CD1c-positive myeloid dendritic cell (primary cell): ENCODE results near the gene HRAS.

Experiments used
- DNase-seq: peaks from one replicate; pipeline ENCODE4 v3.0.0-alpha.2; 2016; ENCODE audit errors: extremely low spot score

Gene HRAS

DNA sequence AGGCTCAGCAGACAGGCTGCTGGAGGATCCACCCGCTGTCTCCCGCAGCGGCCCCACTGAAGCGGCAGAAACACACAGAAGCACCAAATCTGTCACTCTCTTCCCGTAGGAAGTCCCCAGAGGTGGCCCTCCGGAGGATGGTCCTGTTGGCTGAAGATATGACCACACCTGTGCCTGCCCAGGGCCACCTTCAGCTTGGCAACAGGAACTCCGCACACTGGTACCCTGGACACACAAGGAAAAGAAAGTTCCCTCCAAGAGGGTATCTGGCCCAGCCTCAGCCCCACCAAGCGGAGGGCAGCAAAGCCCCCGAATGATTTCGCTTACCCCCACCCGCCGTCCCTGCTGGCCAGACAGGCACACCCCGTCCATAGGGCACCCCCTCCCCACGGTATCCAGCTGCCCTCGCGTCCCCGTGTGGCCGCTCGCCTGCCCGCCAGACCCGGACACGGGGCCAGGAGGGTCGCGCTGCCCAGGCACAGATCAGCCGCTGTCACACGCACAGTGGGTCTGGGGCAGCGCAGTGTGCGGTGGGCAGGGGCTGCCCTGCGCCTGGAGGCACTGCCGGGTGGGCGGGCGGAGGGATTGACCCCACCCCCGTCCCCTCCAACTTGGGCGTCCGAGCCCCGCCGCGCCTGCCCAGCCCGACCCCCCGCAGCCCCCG, 32.4 kb upstream of the HRAS start:
- no peak for DNase-seq

DNA sequence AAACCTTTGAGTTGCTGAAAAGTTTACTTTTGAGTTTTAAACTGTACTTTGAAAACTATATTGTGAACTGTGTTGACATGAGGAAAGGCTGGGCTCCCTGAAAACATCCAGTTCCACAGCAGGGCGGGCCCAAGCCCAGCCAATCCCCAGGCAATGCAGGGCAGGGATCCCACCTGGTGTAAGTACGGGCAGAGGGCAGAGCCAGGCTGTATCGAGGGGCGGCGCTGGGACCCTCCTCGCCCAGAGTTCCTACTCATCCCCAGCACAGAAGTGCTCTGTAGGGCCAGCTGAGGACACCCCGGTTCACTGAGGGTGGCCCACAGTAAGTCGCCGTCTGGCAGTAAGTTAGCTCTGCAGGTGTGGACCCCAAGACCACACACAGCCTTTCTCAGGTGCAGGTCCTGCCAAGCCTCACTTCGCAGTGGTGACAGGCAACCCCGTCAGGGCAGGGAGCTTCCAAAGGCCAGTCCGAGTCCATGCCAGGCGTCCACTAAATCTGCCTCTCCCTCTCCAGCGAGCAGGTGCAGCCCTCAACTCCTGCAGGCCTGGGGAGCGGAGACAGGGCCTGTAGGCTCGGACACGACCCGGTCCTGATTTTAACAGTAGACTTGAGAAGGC, 31.7 kb upstream of the HRAS start:
- no peak for DNase-seq

DNA sequence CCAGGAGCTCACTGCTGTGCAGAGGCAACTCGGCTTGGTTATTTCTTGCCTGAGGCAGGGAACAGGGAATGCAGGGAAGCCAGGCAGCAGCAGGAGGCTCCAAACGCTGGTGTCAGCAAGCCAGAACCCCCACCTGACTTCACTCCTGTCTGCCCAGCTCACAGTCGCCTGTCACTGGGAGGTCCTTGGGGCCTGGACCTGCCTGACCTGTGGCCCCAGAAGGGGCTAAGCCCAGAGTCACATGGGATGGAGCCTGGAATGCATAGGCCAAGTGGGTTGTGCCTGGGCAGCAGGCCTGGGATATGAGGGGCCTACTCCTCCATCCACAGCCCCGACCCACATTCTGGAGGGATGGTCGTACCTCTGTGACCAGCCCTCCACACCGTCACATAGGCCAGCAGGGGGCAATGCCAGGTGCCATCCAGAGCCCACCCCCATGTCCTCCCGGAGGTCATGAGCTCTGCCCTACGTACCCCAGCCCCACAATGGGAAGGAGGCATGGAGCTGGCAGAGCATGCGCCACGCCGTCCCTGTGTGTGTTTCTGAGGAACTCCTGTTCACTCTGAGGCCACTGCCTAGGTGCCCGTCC, 30.6 kb upstream of the HRAS start:
- DNase-seq = no peak

DNA sequence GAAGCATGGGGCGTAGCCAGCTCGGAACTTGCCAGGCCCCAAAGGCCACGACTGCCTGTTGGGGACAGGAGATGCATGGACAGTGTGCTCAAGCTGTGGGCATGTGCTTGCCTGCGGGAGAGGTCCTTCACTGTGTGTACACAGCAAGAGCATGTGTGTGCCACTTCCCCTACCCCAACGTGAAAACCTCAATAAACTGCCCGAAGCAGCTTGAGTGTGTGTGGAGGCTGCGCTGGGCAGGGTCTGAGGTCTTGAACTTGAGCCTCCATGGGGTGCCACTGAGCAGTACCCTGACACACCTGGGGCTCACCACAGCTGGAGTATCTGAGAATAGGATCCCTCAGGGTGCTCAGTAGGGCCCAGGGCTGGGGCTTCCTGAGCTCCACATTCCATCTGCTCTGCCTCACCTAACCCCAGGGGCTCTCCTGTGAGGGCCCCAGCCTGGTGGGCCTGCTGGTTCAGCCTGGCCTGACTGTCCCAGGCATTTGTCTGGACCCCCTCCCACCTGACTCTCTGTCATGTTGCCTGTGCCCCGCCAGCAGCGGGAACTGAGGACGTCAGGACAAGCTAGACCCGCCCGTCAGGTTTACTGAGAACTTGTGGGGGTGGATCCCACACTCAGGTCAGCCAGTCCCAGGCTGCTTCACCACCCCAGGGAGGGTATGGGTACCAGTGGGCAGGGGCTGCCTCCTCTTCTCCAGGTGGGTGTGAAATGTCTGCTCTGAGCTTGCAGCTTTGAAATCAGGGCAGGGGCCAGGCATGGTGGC, 28.6 kb upstream of the HRAS start:
- DNase-seq = no peak

DNA sequence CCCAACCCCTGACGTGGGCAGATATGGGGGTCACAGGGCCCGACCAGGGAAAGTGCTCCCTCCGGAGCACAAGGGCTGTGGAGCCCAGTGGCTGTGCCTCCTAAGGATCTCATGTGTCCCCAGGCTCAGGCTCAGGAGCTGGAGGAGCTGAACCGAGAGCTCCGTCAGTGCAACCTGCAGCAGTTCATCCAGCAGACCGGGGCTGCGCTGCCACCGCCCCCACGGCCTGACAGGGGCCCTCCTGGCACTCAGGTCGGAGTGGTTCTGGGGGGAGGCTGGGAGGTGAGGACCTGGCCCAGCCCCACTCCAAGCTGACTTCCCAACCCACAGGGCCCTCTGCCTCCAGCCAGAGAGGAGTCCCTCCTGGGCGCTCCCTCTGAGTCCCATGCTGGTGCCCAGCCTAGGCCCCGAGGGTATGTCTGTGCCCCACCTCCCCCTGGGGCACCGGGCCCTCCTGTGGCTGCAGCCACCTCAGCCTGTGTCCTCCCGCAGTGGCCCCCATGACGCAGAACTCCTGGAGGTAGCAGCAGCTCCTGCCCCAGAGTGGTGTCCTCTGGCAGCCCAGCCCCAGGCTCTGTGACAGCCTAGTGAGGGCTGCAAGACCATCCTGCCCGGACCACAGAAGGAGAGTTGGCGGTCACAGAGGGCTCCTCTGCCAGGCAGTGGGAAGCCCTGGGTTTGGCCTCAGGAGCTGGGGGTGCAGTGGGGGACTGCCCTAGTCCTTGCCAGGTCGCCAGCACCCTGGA, 27.9 kb upstream of the HRAS start:
- DNase-seq = no peak

DNA sequence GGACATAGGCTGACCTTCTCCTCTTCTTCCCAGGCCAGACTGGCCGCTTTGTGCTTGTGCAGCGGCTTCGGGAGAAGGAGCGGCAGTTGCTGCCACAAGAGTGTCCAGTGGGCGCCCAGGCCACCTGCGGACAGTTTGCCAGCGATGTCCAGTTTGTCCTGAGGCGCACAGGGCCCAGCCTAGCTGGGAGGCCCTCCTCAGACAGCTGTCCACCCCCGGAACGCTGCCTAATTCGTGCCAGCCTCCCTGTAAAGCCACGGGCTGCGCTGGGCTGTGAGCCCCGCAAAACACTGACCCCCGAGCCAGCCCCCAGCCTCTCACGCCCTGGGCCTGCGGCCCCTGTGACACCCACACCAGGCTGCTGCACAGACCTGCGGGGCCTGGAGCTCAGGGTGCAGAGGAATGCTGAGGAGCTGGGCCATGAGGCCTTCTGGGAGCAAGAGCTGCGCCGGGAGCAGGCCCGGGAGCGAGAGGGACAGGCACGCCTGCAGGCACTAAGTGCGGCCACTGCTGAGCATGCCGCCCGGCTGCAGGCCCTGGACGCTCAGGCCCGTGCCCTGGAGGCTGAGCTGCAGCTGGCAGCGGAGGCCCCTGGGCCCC, 26.8 kb upstream of the HRAS start:
- DNase-seq = no peak

DNA sequence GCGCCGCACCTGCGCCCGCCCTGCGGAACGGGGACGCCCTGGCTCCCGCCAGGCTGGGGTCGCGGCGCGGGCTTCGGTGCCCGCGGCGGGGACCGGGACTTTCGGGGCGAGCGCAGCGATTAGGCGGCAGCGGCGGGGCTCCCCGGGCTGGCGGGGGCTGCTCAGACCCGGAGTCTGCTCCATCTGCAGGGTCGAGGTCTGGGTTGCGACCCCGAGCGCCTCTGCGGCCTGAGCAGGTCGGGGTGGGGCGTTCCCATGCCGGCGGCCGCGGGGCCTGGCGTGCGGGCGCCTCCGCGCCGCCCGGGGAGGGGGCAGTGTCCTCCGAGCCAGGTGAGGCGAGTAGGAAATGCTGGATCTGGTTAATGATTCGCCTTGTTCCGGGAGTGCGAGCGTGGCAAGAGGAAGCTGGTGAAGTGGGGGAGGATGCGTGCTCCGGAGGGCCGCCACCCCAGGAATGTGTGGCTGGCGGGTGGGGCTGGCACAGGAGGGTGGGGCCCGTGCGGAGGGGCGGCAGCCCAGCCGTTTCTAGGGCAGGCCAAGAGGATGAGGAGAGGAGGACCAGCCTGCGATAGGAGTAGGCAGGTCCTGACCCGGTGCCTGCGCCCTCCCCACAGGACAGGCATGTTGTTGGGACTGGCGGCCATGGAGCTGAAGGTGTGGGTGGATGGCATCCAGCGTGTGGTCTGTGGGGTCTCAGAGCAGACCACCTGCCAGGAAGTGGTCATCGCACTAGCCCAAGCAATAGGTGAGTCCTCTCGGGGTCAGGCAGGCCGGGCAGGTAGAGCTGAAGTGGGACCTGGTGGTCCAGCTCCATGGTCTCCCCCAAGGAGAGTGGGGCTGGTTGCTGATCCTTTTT, 26.0 kb upstream of the HRAS start:
- DNase-seq = peak; percentile 54

DNA sequence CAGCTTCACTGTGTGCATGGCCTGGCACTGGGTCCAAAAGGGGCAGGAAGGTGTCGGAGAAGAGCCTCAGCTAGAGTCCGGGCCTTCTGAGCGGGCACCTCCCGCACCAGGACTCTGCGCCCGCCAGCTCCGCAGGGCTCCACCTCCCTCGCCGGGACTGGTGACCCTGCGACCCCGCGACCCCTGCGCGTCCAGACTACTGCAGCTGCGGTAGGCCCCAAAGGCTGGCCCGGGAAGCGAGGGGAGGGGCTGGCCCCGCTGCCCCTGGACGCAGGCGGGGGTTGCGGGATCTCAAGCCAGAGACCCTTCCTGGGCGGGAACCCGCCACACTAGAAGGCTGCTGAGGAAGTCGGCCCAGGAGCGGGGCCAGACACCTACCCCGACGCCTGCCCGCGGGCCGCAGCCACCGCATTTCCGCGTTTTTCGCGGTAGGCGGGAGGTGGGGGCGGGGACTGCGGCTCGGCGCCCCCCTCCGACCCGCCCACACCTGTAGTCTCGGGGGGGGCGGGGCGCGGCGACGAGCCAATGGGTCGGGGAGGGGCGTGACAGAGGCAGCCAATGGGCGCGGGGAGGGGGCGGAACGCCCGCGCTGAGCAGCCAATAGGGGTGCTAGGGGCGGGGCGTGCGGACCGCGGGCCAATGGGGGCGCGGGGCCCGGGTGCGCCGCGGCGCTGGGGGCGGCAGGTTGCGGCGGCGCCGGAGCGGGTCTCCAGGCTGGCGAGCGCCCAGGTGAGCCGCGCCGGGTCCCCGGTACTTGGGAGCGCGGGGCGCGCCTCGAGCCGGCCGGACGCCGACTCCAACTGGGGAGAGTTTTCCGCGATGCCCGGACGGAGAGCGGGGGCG, 25.1 kb upstream of the HRAS start, which contains the start of the genes LMNTD2 and RASSF7:
Gene LMNTD2 (minus strand): TSS at position 434 of the 843 bp plus-strand sequence. CDS start 22 bp downstream, at position 412.
Gene RASSF7 (plus strand): TSS at position 666 of the 843 bp plus-strand sequence. CDS start 799 bp downstream, outside the sequence.
- peak; percentile 97 for DNase-seq

DNA sequence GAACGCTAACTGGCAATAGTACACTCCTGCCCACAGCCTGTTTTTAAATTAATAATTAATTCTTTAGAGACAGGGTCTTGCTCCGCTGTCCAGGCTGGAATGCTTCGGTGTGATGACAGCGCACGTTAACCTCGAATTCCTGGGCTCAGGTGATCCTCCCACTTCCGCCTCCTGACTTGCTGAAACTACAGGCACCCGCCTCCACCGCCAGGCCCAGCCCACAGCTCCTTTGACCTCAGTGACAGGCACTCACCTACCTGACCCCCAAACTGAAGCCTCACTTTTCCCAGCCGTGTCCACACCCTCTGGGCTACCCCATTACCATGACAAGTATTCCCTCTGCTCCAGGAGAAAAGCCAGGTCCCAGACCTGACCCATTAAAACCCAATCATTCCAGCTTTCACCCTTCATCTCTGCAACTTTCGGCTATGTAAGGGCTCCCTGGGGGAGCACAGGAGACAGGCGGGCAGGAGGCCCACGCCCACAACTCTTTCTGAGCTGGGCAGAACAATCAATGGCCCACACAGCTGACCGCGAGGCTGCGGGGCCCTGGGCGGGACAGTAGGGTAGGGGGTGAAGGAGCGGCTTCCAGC, 24.4 kb upstream of the HRAS start:
- DNase-seq = no peak

DNA sequence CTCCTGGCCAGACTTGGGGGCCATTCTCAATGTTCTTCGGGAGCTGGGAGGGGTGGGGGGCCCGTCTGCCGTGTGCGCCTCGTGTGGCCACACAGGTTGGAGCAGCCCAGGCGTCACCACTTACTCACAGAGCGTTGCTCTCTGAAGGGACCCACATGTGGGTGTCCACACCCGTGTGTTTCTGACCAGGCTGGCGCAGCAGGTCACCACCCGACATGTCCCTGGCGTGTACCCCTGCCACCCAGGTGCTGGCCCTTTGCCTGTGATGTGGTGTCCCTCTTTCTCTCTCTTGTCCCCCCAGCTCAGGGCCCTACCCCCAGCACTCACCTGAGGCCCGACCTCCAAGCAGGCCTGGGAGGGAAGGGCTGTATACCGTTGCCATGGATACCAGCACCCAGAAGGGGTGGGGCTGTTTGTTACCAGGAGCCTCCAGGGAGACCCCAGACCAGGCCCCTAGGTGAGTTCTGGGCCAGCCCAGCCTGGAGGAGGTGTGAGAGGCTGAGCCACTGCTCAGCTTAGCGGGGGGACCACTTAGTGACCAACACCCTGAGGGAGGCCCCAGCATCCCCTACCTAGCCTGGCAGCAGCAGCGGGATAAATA, 23.7 kb upstream of the HRAS start:
- DNase-seq = no peak

DNA sequence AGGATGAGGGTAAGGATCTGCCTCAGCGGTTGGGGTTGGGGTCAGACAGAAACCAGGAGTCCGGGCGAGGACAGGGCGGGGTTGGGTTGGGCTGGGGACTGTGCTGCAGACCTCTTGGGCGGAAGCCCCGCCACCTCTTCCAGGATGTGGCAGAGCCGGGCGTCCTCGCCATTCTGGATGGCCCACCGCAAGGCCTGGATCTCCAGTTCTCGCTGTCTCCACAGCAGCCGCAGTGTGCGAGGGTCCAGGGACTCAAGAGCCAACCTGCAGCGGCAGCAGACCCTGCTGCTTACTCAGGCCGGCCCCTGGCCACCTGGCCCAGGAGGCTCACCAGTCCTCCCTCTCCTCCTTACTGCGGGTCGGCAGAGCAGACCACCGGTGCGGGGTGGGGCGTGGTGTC, 23.1 kb upstream of the HRAS start:
- no peak for DNase-seq

DNA sequence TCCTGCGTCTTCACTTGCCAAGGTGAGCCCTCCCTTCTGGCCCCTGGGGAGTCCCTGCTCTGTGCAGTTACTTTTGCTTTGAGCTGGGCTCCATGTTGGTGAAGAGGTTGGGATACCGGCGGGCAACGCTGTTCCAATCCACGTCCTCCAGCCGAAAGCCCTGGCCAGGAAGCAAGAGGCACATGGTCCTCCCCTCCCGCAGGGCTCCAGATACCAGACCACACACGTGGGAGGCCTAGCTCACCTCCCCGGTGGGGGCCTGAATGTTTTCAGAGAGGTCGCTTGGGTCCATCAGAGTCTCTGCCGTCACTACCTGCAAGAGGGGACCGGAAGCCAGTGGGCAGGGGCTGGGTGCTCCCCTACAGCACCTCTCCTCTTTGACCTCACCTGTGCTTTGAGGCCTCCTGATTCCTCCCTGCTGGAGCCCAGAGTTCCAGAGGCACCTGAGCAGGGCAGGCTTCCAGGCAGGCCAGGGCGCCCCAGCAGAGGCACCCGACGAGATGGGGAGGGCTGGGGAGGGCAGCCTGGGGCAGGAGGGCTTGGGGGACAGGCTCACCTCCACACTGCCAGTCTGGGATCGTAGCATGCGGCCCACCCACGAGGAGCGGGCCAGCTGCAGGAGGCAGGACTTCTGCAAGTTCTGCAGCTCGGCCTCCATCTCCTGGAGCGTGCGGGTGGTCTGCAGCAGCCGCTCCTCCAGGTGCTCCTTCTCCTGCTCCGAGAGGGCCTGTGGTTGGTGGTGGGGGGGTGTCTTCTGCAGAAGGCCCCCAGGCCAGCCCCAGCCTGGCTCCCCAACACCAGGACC, 22.2 kb upstream of the HRAS start:
- DNase-seq = no peak

DNA sequence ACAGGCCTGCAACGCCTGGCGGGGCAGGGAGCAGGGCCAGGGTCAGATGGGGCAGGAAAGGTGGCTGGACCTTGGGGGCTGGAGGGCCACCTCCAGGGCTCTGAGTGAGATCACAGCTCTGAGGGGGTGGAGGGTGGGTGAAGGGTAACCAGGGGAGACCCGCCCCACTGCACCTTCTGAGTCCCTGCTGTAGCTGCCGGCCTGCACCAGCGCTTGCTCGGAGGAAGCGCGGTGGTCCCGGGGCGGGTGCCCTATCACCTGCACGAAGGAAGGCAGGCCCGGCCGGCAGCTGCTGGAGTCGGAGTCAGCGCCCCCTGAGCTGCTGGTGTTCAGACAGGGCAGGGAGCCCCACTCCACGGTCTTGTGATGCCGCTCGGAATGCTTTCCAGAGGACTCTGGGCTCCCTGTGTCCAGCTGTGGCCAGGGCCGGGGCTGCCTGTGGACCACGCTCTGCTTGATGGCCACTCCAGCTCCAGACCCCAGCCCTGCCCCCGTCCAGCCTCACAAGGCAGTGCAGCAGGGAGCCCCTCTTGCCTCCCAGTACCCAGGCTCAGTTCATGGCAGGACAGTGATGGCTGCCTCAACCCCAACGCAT, 21.4 kb upstream of the HRAS start:
- DNase-seq = no peak

DNA sequence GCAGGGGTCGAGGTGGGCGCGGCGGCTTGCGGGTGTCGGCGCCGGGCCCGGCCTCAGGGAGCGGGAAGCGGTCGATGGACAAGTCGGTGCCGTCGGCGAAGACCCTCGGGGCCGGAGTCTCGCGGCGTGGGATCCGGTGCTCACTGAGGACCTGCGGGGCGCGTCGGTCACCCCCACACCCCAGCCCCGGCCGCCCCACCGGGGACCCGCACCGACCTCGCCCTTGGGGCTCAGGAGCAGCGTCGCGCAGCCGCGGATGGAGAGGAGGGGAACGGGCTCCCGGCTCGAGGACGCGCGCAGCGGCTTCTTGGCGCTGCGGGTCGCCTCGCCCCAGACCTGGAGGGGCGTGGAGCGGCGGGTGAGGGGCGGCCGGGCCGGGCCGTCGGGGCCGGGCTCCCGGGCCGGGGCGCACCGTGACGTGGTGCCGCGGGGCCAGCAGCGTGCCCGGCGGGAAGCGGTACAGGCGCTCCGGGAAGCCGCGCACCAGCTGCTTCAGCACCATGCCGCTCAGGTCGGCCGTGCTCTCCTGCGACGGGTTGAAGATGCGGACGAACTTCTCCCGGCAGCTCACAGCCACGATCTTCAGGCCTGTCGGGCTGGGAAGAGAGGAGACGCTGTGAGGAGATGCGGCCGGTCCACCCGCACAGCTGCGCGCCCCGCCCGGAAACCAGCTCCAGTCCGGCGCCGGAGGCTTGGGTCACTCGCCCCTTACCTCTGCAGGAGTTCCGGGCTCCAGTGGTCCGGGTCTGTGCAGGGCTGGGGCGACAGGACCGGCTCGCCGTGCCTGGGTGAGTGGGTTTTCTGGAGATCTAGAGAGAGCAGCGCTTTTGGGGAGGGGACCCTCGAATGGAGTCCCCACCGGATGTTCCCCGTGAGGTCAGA, 20.6 kb upstream of the HRAS start:
- DNase-seq = peak; percentile 7

DNA sequence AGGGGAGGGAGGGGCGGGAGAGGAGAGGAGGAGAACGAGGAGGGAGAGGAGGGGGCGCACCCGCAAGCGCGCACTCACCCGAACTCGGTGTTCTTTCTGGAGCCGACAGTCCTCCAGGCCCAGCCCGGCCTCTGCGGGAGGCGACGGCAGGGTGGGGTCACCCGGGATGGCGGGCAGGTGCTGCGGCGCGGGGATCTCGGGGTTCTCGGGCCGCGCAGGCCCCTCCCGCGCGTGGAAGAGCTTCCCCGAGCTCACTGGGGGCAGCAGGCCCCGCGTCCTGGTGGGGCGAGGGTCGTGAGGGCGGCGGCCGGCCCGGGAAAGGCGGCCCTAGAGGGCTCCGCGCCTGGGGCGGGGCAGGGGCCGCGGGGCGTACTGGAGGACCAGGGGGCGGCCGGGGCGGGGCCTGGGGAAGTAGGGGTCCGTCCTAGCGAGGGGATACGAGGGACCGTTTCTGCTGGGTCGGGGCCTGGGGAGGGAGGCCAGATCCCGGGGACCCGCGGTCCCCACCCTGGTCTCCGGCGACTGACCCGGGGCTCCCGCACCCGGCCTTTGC, 19.9 kb upstream of the HRAS start:
- no peak for DNase-seq
